T-helper 22 cell (primary cell): Measurements from ENCODE around the gene GNG5.
"Not testable (repeated sequence)": the region's sequence is repeated elsewhere in the genome, so short reads cannot be mapped to it uniquely, and the experiment has no call there.

Experiments used
- DNase-seq: peaks from one replicate; pipeline ENCODE4 v3.0.0-alpha.2; 2020; ENCODE audit warnings: low read depth

GNG5 gene

DNA sequence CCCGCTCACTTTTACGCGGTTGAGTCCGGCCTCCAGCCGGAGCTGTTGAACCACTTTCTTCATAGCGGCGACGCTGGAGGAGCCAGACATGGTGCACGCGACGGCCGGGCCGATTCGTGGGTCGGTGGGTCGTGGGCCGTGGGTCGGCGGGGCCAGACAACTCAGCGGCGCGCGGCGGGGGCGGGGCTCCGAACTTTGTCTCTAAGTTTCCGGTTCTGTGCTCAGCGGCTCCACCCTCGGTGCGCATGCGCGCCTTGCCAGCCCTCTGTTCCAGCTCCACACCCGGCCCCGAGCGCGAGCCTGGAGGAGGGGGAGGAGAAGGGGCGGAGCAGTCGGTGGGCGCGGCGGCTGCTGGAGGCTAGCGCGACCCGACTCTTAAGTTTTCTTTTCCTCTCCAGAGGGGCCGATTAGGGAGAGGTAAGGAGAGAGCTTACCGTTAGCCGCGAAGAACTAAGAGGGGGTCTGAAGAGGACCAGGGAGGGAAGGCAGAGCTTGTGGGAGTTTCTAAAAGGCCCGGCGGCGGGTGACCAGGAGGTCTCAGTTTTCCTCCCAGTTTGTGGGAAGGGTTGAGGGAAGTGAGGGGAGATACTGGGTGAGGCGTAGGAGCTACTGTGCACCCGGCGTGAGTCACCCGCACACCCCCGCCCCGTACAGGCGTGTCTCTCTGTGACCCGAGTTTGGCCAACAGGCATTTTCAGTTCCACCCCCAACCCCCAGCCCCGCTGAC lies at the start of gene GNG5, which contains the start of gene SPATA1:
Gene GNG5 (minus strand): TSS at position 580 of the 727 bp plus-strand sequence. CDS start 490 bp downstream, at position 90.
Gene SPATA1 (plus strand): TSS at position 385 of the 727 bp plus-strand sequence. CDS start 9,974 bp downstream, outside the sequence.
- peak; percentile 96 for DNase-seq

DNA sequence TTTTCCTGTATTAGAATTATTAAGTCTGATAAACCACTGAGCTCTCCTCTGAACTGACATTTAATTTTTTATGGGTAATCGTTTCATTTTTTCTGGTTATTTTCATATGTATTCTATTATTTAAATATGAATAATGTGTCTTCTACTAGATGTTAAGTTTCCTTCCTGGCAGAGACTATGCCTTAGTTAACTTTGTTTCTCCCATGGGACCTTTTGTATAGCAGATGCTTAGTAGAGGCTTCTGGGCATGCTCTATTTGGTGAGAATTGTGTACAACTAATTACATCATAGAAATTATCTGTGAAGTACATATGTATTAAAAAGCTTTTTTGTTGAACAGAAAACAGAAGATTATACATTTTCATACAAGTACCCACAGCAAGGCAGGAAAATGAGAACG lies 44.4 kb upstream of the GNG5 start:
- DNase-seq = no peak

DNA sequence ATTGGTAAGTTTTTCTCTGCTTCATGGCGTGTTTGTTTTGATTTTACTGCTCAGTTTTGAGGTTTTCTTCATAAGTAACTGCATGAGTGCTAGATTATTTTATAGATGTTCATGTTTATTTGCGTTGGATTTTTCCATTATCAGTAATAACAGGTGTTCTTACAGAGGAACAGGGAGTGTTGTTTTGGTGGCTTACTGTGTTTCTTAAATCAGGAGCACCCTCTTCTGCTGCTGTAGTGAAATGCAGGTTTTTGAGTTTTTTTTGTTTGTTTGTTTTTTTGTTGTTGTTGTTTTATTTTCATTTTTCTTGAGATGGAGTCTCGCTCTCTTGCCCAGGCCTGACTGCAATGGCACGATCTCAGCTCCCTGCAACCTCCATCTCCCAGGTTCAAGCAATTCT lies 35.3 kb upstream of the GNG5 start:
- DNase-seq = no peak

DNA sequence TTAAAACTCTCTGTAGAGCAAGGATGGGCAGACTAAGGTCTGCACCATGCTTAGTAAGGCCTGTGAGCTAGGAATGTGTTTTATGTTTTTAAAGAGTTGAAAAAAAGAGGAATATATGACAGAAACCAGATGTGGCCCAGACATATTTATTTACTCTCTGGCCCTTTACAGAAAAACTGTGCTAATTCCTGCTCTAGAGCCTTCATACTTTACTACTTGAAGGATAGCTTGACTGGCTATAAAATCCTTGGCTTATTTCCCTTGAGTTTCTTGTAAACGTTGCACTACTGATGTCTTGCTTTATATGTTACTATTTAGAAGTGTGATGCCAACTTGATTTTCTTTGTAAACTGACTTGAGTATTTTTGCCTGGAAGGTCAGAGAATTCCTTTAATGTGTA lies 34.4 kb upstream of the GNG5 start:
- DNase-seq = no peak

DNA sequence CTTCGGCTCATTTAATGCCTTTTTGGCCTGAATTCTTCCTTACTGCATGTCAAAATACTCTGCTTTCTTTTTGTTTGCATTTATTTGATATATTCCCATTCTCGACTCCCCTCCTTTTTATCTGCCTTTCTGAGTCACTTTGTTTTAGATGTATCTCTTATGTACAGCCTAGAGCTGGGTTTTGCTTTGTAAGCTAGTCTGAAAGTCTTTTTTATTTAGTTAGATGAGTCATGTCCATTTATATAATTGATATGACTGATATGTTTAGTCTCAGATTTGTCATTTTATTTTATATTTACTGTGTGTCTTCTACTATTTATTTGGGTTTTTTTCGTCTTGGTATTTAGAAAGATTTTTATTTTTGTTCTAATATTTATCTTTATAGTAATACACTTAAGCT lies 33.6 kb upstream of the GNG5 start:
- DNase-seq = no peak

DNA sequence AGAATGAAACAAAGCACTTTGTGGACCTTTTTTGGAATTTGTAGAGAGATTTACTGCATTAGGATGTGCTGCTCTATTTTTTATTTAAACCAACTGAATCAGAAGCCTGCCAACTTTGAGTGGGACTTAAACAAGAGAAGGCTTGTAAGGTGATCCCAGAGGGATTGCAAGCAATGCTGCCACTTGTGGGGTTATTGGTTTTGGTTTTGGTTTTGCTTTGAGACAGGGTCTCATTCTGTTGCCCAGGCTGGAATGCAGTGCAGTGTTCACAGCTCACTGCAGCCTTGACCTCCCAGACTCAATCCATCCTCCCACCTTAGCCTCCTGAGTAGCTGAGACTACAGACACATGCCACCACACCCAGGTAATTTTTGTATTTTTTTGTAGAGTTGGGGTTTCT lies 32.2 kb upstream of the GNG5 start:
- DNase-seq = no peak

DNA sequence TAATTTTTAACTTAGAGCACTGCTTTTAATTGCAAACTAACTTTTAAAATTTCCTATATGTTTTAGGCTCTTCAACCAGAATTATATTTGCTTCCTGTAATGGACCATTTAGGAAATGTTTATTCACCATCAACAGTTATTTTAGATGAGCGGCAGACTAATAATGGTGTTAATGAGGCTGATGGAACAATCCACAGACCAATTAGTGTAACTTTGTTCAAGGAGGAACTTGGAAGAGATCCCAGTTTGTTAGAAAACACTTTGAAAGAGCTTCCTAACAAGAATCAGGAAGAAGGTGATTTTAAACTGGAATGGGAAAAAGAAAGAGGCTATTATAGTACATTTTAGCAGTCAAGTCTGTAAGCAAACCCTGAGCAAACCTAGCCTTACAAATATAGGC lies 19.4 kb upstream of the GNG5 start:
- DNase-seq = no peak

DNA sequence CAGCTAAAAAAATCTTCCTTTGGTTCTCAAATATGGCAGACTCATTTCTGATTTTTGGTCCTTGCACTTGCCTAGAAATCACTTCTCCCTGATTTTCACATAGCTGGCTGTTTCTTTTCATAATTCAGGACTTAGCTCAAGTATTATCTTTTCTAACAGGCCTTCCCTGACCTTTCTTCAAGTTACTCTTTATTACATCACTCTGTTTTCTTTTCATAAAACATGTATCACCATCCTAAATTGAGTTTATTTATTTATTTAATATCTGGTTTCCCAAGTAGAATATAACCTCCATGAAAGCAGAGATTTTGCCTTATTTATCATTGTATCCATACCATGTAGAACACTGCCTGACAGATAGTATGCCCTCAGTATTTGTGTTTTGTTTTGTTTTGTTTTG lies 18.2 kb upstream of the GNG5 start:
- DNase-seq = no peak

DNA sequence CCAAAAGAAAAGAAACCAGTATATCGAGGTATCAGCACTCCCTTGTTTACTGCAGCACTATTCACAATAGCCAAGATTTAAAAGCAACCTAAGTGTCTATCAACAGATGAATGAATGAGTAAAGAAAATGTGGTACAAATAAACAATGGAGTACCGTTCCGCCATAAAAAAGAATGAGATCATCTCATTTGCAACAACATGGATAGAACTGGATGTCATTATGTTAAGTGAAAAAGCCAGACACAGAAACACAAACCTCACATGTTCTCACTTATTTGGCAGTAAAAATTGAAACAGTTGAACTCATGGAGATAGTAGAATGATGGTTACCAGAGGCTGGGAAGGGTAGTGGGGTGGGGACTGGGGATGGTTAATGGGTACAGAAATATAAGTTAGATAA lies 4.3 kb upstream of the GNG5 start:
- DNase-seq = no peak

DNA sequence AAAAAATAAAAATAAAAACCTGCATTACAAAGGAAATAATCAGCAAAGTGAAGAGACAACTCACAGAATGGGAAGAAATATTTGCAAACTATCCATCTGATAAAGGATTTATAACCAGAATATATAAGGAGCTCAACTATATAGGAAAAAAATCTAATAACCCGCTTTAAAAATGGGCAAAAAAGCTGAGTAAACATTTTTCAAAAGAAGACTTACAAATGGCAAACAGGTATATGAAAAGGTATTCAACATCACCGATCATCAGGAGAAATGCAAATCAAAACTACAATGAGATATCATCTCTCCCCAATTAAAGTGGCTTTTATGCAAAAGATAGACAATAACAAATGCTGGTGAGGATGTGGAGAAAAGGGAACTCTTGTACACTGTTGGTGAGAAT lies 3.8 kb upstream of the GNG5 start:
- no peak for DNase-seq

DNA sequence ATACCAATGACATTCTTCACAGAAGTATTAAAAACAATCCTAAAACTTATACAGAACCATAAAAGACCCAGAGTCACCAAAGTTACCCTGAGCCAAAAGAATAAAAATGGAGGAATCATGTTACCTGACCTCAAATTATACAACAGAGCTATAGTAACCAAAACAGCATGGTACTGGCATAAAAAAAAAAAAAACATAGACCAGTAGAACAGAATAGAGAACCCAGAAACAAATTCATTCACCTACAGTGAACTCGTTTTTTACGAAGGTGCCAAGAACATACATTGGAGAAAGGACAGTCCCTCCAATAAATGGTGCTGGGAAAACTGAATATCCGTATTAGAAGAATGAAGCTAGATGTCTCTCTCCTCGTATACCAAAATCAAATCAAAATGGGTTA lies 2.6 kb upstream of the GNG5 start:
- DNase-seq = no peak

DNA sequence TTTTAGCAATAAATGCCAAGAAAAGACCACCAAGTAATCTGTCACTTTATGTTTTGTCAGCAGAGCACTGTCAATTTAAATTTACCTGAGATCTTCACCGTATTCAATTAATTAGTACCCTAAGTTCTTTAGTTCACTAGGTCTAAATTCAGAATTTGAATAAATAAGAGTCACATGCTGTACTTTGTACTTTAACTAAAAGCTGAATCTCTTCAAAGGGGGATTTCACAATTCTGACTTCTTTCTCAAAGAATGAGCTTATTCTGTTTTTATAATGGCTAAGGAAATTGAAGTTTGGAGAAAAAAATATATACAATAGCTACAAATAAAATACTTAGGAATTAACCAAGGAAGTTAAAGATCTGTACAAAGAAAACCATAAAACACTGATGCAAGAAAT lies 2.1 kb upstream of the GNG5 start:
- no peak for DNase-seq

DNA sequence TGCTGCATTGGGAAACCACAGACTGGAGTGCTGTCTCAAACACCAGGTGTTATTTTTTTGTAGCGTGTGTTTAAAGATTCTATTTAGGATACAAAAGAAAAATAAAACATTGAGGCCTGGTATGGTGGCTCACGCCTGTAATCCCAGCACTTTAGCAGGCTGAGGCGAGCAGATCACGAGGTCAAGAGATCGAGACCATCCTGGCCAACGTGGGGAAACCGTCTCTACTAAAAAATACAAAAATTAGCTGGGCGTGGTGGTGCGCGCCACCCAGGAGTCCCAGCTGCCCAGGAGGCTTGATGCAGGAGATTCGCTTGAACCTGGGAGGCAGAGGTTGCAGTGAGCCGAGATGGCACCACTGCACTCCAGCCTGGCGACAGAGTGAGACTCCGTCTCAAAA lies 1.5 kb upstream of the GNG5 start:
- DNase-seq = not testable (repeated sequence)

DNA sequence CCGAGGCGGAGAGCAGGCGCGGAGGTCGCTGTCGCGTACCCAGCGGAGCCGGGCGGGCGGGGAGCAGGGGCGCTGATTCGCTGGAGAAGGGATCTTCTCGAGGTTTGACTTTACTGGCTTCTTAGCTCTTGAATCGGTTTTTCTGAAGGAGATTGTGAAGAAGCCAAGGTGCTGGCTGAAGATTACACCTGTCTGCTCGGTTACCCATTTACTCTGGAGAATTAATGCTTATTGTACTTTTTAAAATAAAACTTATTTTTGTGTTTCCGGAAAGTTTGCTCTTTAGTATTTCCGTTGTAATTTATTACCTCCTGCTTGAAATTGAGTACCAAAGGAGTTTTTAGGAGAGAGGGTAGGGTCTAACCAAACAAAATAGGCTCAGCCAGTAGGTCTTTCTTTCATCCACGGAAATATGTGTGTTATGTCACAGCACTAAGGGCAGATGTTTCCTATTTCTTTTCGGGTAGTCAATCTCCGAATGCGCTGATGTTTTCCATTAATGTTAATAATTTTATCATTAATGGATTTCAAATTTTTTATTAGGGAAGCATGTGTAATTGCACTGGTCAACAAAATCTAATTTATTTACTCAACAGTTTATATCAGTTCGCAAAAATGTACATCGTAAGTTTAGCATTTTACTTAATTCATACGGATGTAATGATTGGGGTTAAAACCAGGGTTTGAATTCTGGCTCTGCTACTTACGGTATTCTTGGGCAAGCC lies 510 bp upstream of the GNG5 start:
- DNase-seq = no peak

DNA sequence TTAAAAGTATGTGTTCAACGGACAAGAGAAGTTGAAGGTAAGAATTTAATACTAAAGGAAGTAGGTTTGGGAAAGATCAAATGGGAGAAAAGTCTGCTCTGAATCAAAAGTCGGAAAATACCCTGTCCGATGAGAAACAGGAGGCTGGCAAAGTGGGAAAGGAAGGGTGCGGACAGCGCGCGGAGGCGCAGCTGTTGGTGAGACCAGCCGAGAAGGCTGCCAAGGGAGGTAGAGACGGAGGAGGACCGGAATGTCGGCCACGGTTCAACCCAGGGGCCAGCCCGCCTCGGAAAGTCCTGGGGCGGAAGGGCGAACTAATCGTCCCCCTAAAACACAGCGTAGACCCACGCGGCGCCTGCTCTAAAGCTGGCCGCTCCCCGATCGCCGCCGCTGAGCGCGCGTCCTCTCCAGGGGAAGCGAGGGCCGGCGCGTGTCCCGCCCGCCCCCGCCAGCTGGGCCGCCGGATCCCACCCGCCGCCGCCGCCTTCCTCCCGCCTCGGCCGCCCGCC lies 834 bp downstream of the GNG5 start:
- no peak for DNase-seq

DNA sequence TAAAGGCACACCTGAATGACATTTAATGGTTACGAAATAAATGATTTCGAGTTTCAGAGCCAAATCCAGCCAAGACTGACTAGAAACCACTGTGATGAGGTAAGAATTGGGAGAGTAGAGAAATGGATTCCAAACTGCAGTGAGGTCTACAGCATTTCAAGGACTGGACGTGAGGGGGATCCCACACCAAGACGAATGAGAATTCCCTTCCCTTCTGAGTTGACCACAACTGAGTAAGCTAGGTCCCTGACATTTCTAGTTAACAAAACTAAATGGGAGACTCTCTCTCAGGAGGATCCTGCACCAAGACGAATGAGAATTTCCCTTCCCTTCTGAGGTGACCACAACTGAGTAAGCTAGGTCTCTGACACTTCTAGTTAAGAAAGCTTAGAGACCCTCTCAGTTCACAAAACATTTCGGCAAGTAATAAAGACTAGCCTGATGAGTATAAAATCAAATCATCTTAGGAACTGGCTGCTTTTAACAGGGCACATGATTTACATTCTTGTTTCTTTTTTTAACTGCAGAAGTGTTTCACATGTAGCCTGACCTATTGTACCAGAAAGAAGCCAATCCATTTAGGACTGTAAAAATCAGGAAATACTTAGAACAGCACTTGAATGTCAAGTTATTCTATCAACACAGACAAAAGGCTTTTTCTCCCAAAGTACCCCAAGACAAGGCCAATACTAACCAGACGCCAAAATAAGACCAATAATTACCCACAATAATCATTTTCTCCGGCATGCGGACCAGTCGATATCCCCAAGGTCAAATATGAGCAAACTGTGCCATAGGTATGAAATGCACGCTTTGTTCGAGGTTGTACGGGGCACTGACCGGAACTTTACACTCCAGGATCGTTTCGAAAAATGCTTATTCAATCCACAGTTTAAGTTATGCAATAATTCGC lies 1.5 kb downstream of the GNG5 start:
- DNase-seq = no peak

DNA sequence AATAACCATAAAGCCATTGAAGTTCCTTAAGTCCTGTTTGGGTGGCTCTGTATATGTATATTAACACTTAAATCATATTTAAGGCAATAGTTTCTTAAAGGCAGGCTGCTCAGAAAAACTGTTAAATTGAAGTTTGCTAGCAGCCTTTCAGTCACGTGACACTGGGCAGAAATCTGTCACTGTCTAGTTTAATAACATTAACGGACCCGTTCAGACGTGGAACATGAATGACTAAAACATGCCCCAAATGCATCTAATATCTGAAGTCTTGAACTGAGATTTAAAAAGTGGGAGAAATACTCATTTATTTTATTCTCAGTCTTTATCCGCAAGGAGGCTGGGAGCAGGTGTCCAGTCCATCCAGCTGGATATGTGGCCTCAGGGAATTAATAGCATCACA lies 3.5 kb downstream of the GNG5 start:
- DNase-seq = no peak

DNA sequence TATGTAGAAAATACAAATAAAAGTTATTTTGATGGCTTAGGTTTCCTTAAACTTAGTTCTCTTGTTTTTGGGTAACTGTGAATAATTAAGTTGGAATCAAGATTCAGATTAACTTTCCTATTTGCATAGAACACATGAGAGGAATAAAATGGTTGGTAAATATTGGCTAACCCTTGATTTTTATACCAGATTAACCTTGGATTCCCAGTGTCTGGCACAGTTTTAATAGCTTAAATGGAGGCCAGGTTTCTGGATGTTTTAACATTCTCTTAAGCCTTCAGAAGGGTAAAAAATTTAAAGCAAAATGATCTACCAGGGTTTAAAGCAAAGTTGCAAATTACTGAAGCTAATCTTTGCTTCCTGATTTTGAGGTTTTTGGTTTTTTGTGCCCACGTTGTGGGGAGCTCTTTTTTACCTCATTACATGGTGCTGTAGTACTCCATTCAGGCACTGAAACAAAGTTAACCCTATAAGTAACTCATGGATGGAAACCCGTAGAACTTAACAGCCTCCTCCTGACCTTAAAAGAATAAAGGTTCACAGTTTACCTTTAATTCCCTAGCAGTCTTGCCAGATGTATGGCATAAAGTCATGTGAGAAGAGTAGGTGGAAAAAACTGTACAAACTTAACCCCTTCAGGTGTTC lies 8.6 kb downstream of the GNG5 start:
- DNase-seq = no peak

DNA sequence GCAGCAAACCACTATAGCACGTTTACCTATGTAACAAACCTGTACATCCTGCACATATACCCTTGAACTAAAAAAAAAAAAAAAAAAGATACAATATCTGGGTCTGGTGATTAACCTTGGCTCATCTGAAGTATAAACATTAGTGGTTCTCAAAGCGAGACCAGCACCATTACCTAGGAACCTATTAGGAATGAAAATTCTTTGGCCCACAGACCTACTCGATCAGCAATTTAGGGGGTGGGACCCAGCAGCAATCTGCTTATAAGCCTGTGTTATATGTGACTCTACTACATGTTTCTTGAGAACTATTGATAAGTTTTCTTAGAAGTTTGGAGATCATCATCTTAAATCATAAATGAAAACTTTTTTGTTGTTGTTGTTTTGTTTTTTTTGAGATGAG lies 9.9 kb downstream of the GNG5 start:
- no peak for DNase-seq

DNA sequence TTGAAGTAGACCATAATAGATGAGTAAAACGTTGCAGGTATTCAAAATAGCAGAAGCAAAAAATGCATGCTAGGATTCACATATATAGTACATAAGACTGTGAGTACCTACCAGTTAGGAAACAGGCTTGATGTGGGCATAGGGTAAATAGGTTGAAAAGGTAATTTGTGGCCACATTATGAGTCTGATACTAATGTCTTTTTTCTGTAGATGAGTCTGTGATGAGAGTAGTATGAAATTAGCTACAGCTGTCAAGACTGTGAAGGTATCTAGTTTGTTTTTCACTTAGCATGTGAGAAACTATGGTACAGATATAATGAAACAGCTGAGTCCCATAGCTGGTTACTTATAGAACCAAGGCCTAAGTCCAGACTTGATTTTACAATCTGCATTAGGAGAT lies 12.6 kb downstream of the GNG5 start:
- no peak for DNase-seq

DNA sequence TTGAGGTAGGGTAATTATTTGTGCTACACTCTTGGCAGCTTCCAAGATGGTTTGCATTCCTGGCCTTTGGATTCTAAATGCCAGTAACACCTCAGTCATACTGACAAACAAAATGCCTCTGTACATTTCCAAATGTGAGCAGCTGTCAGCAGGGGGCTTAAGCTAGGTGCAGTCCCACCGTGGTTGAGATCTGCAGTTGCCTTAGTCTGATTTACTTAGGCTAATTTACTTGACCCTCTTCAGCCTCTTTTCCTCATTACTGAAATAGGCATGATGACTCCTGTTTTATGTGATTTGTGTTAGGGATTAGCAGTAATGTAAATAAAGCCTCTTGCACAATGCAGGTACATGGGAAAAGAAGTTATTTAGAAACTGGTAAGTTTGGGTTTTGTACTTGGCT lies 13.7 kb downstream of the GNG5 start:
- DNase-seq = no peak

DNA sequence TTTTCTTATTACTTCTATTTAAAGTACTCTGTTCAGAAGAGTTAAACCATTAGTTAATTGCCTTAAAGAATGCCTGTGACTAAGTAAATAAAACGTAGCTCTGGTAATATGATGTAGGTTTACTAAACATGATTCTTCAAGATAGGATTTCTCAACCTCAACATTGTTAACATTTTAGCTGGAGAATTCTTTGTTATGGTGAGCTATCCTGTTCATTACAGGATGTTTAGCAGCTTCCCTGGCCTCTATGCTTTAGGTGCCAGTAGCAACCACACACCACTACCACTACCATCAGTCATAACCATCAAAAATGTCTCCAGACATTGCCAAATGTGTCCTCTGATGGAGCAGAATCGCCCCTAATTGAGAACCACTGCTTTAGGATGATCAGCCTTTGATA lies 16.6 kb downstream of the GNG5 start:
- no peak for DNase-seq
